DND-41 (cell line): ENCODE data around the gene ZMYND10.

Experiments
- EZH2 ChIP-seq: IDR thresholded peaks from 3 replicates; pipeline ENCODE4 v1.6.1; 2012; ENCODE audit warnings: borderline replicate concordance, low read depth, mild to moderate bottlenecking, moderate library complexity, low read length, inconsistent platforms; ENCODE audit not compliant: severe bottlenecking
- TF ChIP-seq, protein P1 (sequence below): IDR thresholded peaks from 2 replicates; pipeline ENCODE4 v1.5.1; 2012; ENCODE audit warnings: borderline replicate concordance, low read length, moderate library complexity, mild to moderate bottlenecking; ENCODE audit not compliant: poor library complexity, severe bottlenecking; ENCODE audit errors: extremely low read depth

DNA sequence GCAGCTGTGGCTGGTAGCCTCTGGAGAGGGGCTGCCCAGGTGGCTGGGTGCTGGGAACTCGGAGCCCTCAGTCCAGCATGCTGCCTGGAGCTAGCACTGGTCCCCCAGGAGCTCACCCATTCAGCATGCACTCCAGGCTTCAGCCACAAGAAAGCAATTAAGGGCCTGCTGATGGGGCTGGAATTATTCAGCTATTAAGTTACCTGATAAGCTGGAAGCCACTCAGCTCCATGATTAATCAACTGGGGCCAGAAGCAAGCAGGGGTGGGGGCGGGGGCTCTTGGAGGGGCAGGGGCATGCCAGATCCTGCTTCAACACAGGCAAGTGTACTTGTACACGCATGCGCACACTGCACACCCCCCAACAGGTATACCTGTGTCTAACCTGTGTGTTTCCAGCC lies 35.9 kb upstream of the ZMYND10 start:
- TF ChIP-seq EZH2, result no peak
- TF ChIP-seq, protein P1, sequence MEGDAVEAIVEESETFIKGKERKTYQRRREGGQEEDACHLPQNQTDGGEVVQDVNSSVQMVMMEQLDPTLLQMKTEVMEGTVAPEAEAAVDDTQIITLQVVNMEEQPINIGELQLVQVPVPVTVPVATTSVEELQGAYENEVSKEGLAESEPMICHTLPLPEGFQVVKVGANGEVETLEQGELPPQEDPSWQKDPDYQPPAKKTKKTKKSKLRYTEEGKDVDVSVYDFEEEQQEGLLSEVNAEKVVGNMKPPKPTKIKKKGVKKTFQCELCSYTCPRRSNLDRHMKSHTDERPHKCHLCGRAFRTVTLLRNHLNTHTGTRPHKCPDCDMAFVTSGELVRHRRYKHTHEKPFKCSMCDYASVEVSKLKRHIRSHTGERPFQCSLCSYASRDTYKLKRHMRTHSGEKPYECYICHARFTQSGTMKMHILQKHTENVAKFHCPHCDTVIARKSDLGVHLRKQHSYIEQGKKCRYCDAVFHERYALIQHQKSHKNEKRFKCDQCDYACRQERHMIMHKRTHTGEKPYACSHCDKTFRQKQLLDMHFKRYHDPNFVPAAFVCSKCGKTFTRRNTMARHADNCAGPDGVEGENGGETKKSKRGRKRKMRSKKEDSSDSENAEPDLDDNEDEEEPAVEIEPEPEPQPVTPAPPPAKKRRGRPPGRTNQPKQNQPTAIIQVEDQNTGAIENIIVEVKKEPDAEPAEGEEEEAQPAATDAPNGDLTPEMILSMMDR, result no peak
